Measurements from ENCODE around the gene EBF3.

DNA sequence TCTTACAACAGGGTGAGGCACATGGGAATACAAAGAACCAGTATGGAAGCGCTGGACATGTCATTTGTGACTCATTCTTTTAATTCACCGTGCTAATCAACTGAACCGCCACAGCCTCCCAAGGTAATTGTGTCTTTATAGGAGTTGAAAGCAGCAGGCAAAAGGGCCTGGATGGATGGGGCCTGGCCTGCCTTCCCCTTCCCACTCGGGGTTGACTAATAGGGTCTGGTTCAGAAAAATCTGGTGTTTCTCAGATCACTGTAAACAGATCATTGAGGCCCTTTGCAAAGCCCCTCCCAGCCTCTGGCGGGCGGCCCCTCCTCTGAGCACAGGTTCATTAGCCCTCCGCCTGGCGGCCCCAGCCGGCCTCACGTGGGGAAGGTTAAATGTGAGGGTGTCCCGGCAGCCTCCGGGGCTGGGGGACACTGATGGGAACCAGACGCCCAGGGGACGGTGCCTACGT lies 100.8 kb downstream of the EBF3 start:
- TF ChIP-seq, protein P1, sequence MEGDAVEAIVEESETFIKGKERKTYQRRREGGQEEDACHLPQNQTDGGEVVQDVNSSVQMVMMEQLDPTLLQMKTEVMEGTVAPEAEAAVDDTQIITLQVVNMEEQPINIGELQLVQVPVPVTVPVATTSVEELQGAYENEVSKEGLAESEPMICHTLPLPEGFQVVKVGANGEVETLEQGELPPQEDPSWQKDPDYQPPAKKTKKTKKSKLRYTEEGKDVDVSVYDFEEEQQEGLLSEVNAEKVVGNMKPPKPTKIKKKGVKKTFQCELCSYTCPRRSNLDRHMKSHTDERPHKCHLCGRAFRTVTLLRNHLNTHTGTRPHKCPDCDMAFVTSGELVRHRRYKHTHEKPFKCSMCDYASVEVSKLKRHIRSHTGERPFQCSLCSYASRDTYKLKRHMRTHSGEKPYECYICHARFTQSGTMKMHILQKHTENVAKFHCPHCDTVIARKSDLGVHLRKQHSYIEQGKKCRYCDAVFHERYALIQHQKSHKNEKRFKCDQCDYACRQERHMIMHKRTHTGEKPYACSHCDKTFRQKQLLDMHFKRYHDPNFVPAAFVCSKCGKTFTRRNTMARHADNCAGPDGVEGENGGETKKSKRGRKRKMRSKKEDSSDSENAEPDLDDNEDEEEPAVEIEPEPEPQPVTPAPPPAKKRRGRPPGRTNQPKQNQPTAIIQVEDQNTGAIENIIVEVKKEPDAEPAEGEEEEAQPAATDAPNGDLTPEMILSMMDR (IDR thresholded peaks at IDR 0.05 in 8 of 11, conservative IDR thresholded peaks at IDR 0.05 in 3 of 11): no peak
- TF ChIP-seq POLR2AphosphoS5 (IDR thresholded peaks at IDR 0.05): no peak
